Endothelial cell of umbilical vein (primary cell): ENCODE measurements around the gene LRP1B. TPM values are rescaled to one million over a fixed set of nuclear protein-coding genes. Genes with fewer than 3 reads are reported as not detected.

Experiments
- BruUV-seq: library from RNA; stranded (reverse); fragments of 400-500 nt; replicated peaks from 2 replicates; lab custom pipeline; 2021; lab: Mats Ljungman, UMichigan
- CTCF ChIA-PET: fragments of 300-600, 350-600 bp; sonication (Branson Sonifier 250); formaldehyde crosslinking; loops from one replicate; lab custom pipeline; 2021; ENCODE audit warnings: antibody characterized with exemption, inconsistent platforms; lab: Charles Lee
- POLR2A ChIA-PET: fragments of 300-600, 350-600 bp; sonication (Branson Sonifier 250); formaldehyde crosslinking; loops from one replicate; lab custom pipeline; 2021; ENCODE audit warnings: antibody characterized with exemption, inconsistent platforms; lab: Charles Lee
- DNase-seq: peaks from one replicate; pipeline ENCODE4 v3.0.0-alpha.2; 2011; ENCODE audit warnings: low read depth, low spot score
- FAIRE-seq: peaks from 2 replicates; lab custom pipeline; 2011; peaks lifted over from hg19 to GRCh38; lab: Jason Lieb, UNC
- H2AFZ ChIP-seq: 2 replicates; pipeline ENCODE4 v1.6.0; 2012; ENCODE audit warnings: low read depth, low read length, control low read depth, inconsistent platforms
- H3K27ac ChIP-seq: 2 replicates; pipeline ENCODE4 v1.5.1; 2011; ENCODE audit warnings: low read depth, mild to moderate bottlenecking, control low read depth, low read length, moderate library complexity; ENCODE audit not compliant: insufficient read depth
- H3K27me3 ChIP-seq, 2 experiments: 2 replicates each; pipeline versions ENCODE4 v1.6.0 to v1.6.1; 2011; ENCODE audit warnings: low read length in 2 of 2, mixed read lengths in 1 of 2; ENCODE audit not compliant: control insufficient read depth in 2 of 2, insufficient read depth in 2 of 2
- H3K36me3 ChIP-seq, 2 experiments: 2 replicates in 1 of 2; 3 replicates in 1 of 2; pipeline ENCODE4 v1.5.1; 2011; ENCODE audit warnings: low read length in 2 of 2, mild to moderate bottlenecking in 1 of 2, moderate library complexity in 1 of 2; ENCODE audit not compliant: control insufficient read depth in 2 of 2, insufficient read depth in 2 of 2; ENCODE audit errors: extremely low read depth in 1 of 2
- H3K4me1 ChIP-seq: 3 replicates; pipeline ENCODE4 v1.5.1; 2011; ENCODE audit warnings: mild to moderate bottlenecking, low read length; ENCODE audit not compliant: control insufficient read depth, insufficient read depth; ENCODE audit errors: extremely low read depth
- H3K4me2 ChIP-seq: 2 replicates; pipeline ENCODE4 v1.6.1; 2011; ENCODE audit warnings: low read length, control low read depth, mixed read lengths; ENCODE audit not compliant: insufficient read depth
- H3K4me3 ChIP-seq, 3 experiments: fragments of 200-600 bp in 1 of 3; sonication (generic), shearing (Covaris generic) in 1 of 3; replicated peaks in 1 of 3; 2 replicates each; pipeline ENCODE4 v1.5.1; 2011 to 2016; ENCODE audit warnings: control low read depth in 3 of 3, low read length in 3 of 3, mild to moderate bottlenecking in 2 of 3, inconsistent platforms in 1 of 3, low read depth in 1 of 3, moderate library complexity in 1 of 3; ENCODE audit not compliant: insufficient read depth in 1 of 3
- H3K79me2 ChIP-seq: 2 replicates; pipeline ENCODE4 v1.6.0; 2012; ENCODE audit warnings: low read length, inconsistent platforms; ENCODE audit not compliant: control insufficient read depth, insufficient read depth
- H3K9ac ChIP-seq: replicated peaks from 2 replicates; pipeline ENCODE3; 2011; ENCODE audit warnings: low read length, control low read depth; ENCODE audit not compliant: insufficient read depth; ENCODE audit errors: extremely low read depth
- H3K9me1 ChIP-seq: replicated peaks from 3 replicates; pipeline ENCODE4 v1.6.0; 2011; ENCODE audit warnings: mild to moderate bottlenecking, low read length; ENCODE audit not compliant: control insufficient read depth, insufficient read depth; ENCODE audit errors: extremely low read depth
- H3K9me3 ChIP-seq: replicated peaks from 2 replicates; pipeline ENCODE4 v1.5.1; 2012; ENCODE audit warnings: low read length, inconsistent platforms; ENCODE audit not compliant: control insufficient read depth, insufficient read depth
- H4K20me1 ChIP-seq: replicated peaks from 2 replicates; pipeline ENCODE3; 2011; ENCODE audit warnings: mild to moderate bottlenecking, low read length; ENCODE audit not compliant: control insufficient read depth, insufficient read depth; ENCODE audit errors: extremely low read depth
- CTCF ChIP-seq, 2 donors: IDR thresholded peaks; 1 replicate in 1 of 2; 2 replicates in 1 of 2; pipeline ENCODE4 v1.5.1; 2011; ENCODE audit warnings: low read length in 2 of 2, mild to moderate bottlenecking in 2 of 2, moderate library complexity in 2 of 2, control low read depth in 1 of 2, inconsistent platforms in 1 of 2, low read depth in 1 of 2; ENCODE audit not compliant: insufficient read depth in 1 of 2; ENCODE audit errors: extremely low read depth in 1 of 2
- EZH2 ChIP-seq: IDR thresholded peaks from 2 replicates; pipeline ENCODE4 v1.6.1; 2012; ENCODE audit warnings: borderline replicate concordance, low read depth, mild to moderate bottlenecking, moderate library complexity, low read length, inconsistent platforms; ENCODE audit not compliant: severe bottlenecking
- FOS ChIP-seq: IDR thresholded peaks from 2 replicates; pipeline ENCODE4 v1.6.1; 2011; ENCODE audit warnings: mild to moderate bottlenecking, low read length, moderate library complexity, borderline replicate concordance; ENCODE audit not compliant: insufficient read depth
- GATA2 ChIP-seq: IDR thresholded peaks from 2 replicates; pipeline ENCODE4 v1.7.0; 2011; ENCODE audit warnings: low read depth, mild to moderate bottlenecking, moderate library complexity, mixed read lengths, low read length; ENCODE audit not compliant: insufficient read length, insufficient read depth
- JUN ChIP-seq: IDR thresholded peaks from 2 replicates; pipeline ENCODE4 v1.6.1; 2011; ENCODE audit warnings: borderline replicate concordance, low read depth; ENCODE audit not compliant: insufficient read length, insufficient read depth
- MAX ChIP-seq: IDR thresholded peaks from 2 replicates; pipeline ENCODE4 v1.6.1; 2011; ENCODE audit not compliant: insufficient read depth, insufficient read length
- MYC ChIP-seq: IDR thresholded peaks from one replicate; pipeline ENCODE4 v1.6.1; 2011; ENCODE audit warnings: mild to moderate bottlenecking, low read depth, low read length
- POLR2A ChIP-seq: IDR thresholded peaks from 2 replicates; pipeline ENCODE4 v1.6.1; 2012; ENCODE audit warnings: low read depth, mild to moderate bottlenecking, control low read depth, low read length
- POLR2AphosphoS5 ChIP-seq: IDR thresholded peaks from 2 replicates; pipeline ENCODE4 v1.6.1; 2012; ENCODE audit warnings: low read depth, mild to moderate bottlenecking, control low read depth, low read length, moderate library complexity; ENCODE audit not compliant: insufficient read depth
- dilution Hi-C: fragments of 300-500 bp; cut with MboI; formaldehyde crosslinking; loops from one replicate; pipeline ENCODE4 v1.15.0; 2019; ENCODE audit warnings: low sequenced_read_pairs; ENCODE audit not compliant: extremely low pct_ligation_motif_present
- intact Hi-C: fragments of 100-400 bp; cut with micrococcal nuclease; formaldehyde crosslinking; loops from one replicate; pipeline ENCODE4 v1.10.0; 2022
- polyA plus RNA-seq, 4 experiments: library from polyadenylated mRNA; depleted of rRNA in 3 of 4; stranded (reverse) in 3 of 4; unstranded in 1 of 4; fragments of >200 nt; gene quantifications; 2 replicates each; pipeline versions ENCODE4 v1.2.1 to v1.2.3, GENCODE V29; 2011 to 2012; ENCODE audit warnings: missing spikeins in 1 of 4
- total RNA-seq: library from RNA; stranded (reverse); gene quantifications from 2 replicates; pipeline ENCODE4 v1.2.3, GENCODE V29; 2021

Gene LRP1B
- total and polyA plus RNA-seq, 2 donors (not counting 3 experiments of a cell fraction or from before 2014, with no cell fraction given): 0.03 to 0.07 TPM

- Histone ChIP-seq H3K9me3 (no peaks in the 10 kb centered on the region), H3K36me3 (no peaks in the 10 kb centered on the region), H3K4me3 (no peak overlapping the region), H3K27me3 (no peaks in the 10 kb centered on the region), H3K4me1 (no peaks in the 10 kb centered on the region), H4K20me1 (no peaks in the 10 kb centered on the region), H3K79me2 (no peaks in the 10 kb centered on the region), H3K4me2 (no peak overlapping the region), H3K9me1 (no peaks in the 10 kb centered on the region), H3K9ac (no peak overlapping the region), H3K27ac (no peak overlapping the region), H2AFZ (no peak overlapping the region)
- POLR2A ChIA-PET: no interaction called here
- FAIRE-seq (no peak), DNase-seq (no peak)
- BruUV-seq: no TSS peak
- CTCF ChIA-PET: interaction anchor here (1.0 kb wide), 1 partner anchor 11 kb away, joined by 3 read pairs; no protein-coding TSS in a partner anchor
- dilution Hi-C loops (no loop called here), intact Hi-C loops (no loop called here)
- TF ChIP-seq EZH2 (no peak), MAX (no peak), CTCF (IDR thresholded peaks at IDR 0.05; ENCODE audit: extremely low read depth in 1 of 2, insufficient read depth in 1 of 2, low read depth in 1 of 2, low read length in 2 of 2) (no peak), POLR2A (no peak), FOS (no peak), GATA2 (no peak), POLR2AphosphoS5 (no peak), JUN (no peak), MYC (no peak)
Observed at GRCh38 chr2:141899740-141900139, 231.1 kb downstream of the LRP1B start.
